ENCODE measurements around the gene ARHGEF4. TPM values are rescaled to one million over a fixed set of nuclear protein-coding genes. Genes with fewer than 3 reads are reported as not detected.

The ARHGEF4 gene
- total RNA-seq, 4 donors from 2014 or later, result 108 to 378 (median 134) TPM

DNA sequence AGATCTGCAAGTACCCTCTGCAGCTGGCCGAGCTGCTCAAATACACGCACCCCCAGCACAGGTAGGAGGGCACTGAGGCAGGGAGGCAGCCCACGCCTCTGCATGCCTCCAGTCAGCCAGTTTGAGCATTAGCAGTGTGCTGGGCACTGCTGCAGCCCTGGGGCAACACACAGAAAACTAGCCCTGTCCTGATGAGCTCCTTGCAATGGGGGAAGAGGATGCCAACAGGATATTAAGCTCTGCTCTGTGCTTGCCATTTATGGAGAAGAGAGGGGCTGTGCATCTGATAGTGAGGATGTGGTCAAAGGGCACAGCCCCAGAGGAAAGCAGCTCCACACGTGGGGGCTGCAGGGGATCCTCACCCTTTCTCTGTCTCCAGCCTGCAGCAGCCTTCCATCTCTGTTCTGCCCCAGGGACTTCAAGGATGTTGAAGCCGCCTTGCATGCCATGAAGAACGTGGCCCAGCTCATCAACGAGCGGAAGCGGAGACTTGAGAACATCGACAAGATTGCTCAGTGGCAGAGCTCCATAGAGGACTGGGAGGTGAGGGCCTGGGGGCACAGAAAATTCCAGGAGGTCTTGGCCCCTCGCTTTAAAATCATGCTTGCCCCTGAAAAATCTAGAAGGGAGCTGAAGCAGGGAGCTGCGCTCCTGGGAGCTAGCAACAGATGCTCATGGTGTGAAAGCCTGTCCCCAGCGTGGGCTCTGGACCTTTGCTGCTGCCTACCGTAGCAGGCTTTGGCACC is 204.9 kb downstream of the ARHGEF4 start:
- H3K36me3 ChIP-seq, result peaks cover 51% of the 10 kb centered on the region
- H3K27ac ChIP-seq, result no peak overlapping the region
- 76% methylated on average over 13 of the region's 14 CpGs for WGBS
- H3K27me3 ChIP-seq, result no peaks in the 10 kb centered on the region
- no peaks in the 10 kb centered on the region for H3K9me3 ChIP-seq
- TF ChIP-seq EP300 (IDR thresholded peaks at IDR 0.05), result no peak
- TF ChIP-seq CTCF (IDR thresholded peaks at IDR 0.05), result no peak
- no peak for TF ChIP-seq POLR2AphosphoS5 (IDR thresholded peaks at IDR 0.05)
- no peak for TF ChIP-seq POLR2A (IDR thresholded peaks at IDR 0.05)
- DNase-seq (ENCODE audit: low spot score in 2 of 2), result peak in 1 of 2 donors; percentile 54
- peaks cover 4% of the 10 kb centered on the region for H3K4me1 ChIP-seq
- H3K4me3 ChIP-seq, result no peak overlapping the region

DNA sequence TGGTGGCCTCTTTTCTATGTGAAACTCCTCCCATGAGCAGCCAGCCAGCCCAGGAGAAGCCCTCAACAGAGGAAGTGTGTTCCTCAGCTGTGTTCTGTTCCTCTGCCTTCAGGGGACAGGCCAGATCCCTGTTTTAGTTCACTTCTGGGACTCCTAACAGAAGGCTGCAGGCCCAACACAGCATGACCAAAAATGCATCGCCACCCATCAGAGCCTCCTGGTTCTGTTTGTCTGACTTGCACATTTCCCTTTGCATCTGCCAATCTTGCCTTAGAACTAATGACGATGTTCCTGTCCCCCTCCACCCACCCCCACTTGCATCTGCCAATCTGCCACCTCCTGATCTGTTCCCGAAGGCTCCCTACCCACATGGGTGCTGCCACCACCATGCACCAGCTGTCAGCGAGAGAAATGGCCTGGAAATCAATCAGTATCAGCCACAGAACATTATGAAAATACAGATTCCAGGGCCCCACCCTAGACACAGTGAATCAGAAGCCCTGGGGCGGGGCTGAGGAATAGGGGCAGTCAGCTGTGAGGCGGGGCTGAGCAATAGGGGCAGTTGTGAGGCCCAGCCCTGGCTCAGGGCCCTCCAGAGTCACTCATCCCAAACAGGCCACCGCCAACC is 205.5 kb downstream of the ARHGEF4 start:
- Histone ChIP-seq H3K4me1 (peaks cover 4% of the 10 kb centered on the region), H3K27me3 (no peaks in the 10 kb centered on the region), H3K9me3 (no peaks in the 10 kb centered on the region), H3K36me3 (peaks cover 58% of the 10 kb centered on the region), H3K27ac (no peak overlapping the region), H3K4me3 (no peak overlapping the region)
- TF ChIP-seq POLR2A (IDR thresholded peaks at IDR 0.05), result no peak
- no peak for TF ChIP-seq POLR2AphosphoS5 (IDR thresholded peaks at IDR 0.05)
- TF ChIP-seq CTCF (IDR thresholded peaks at IDR 0.05), result no peak
- TF ChIP-seq EP300 (IDR thresholded peaks at IDR 0.05), result no peak
- peak; percentile 55 to 71 for DNase-seq (ENCODE audit: low spot score in 2 of 2)
- 79% methylated on average over 7 of the region's 7 CpGs for WGBS

- Histone ChIP-seq H3K4me3 (no peak overlapping the region), H3K27me3 (no peaks in the 10 kb centered on the region), H3K27ac (no peak overlapping the region), H3K9me3 (no peaks in the 10 kb centered on the region), H3K36me3 (peaks cover 70% of the 10 kb centered on the region), H3K4me1 (peaks cover 4% of the 10 kb centered on the region)
- peak in 1 of 2 donors; percentile 72 for DNase-seq (ENCODE audit: low spot score in 2 of 2)
- no peak for TF ChIP-seq EP300 (IDR thresholded peaks at IDR 0.05)
- no peak for TF ChIP-seq CTCF (IDR thresholded peaks at IDR 0.05)
- no peak for TF ChIP-seq POLR2AphosphoS5 (IDR thresholded peaks at IDR 0.05)
- WGBS, result 87% methylated on average over 17 of the region's 18 CpGs
Measured at GRCh38 chr2:131043199-131044074, 206.7 kb downstream of the ARHGEF4 start.

GRCh38 chr2:131044075-131044756 is 207.5 kb downstream of the ARHGEF4 start:
- DNase-seq (ENCODE audit: low spot score in 2 of 2), result peak; percentile 50 to 73
- 100% methylated on average over 1 of the region's 24 CpGs for WGBS
- Histone ChIP-seq H3K9me3 (no peaks in the 10 kb centered on the region), H3K4me1 (peaks cover 4% of the 10 kb centered on the region), H3K27ac (no peak overlapping the region), H3K36me3 (peaks cover 77% of the 10 kb centered on the region), H3K27me3 (no peaks in the 10 kb centered on the region), H3K4me3 (no peak overlapping the region)
- TF ChIP-seq CTCF (IDR thresholded peaks at IDR 0.05), result no peak
- TF ChIP-seq EP300 (IDR thresholded peaks at IDR 0.05), result no peak
- no peak for TF ChIP-seq POLR2A (IDR thresholded peaks at IDR 0.05)
- no peak for TF ChIP-seq POLR2AphosphoS5 (IDR thresholded peaks at IDR 0.05)

All from suprapubic skin (tissue), 4 donors.